Measurements from ENCODE around the gene TMEM242. TPM values are rescaled to one million over a fixed set of nuclear protein-coding genes. Genes with fewer than 3 reads are reported as not detected.
A peak's percentile ranks its signal among the peaks of the same experiment; 100 is the strongest.
"Not testable (repeated sequence)": the region's sequence is repeated elsewhere in the genome, so short reads cannot be mapped to it uniquely, and the experiment has no call there.

The TMEM242 gene
- total RNA-seq, 2 experiments from 2014 or later, result 8.1 to 8.6 TPM

- ChIA-PET CTCF (interaction anchor here (0.7 to 5.3 kb wide), 9 partner anchors 8 to 747 kb away, joined by 3 to 40 read pairs (median 4); no protein-coding TSS in a partner anchor), POLR2A (interaction anchor here (0.6 to 2.5 kb wide), 9 partner anchors 8 to 643 kb away, joined by 3 to 19 read pairs (median 3); partner anchors contain the start of gene ZDHHC14)
- H3K27me3 Mint-ChIP-seq, result peaks cover 12% of the 10 kb centered on the region
- peak overlapping the region; percentile 97 for H3K4me3 Mint-ChIP-seq
- peak overlapping the region; percentile 86 for H3K27ac Mint-ChIP-seq
- peaks cover 3% of the 10 kb centered on the region for H3K36me3 Mint-ChIP-seq
- no peaks in the 10 kb centered on the region for H3K9me3 Mint-ChIP-seq
- intact Hi-C loops (cut with micrococcal nuclease), result loop anchor here (1.0 to 10.0 kb wide), 5 partner anchors 58 to 562 kb away; partner anchors contain the start of gene ZDHHC14
- peaks cover 31% of the 10 kb centered on the region for H3K4me1 Mint-ChIP-seq (ENCODE audit: low read depth)
- peak; percentile 87 for DNase-seq
These were observed 496 bp downstream of the TMEM242 start for GRCh38 chr6:157322792-157323254.

- Mint-ChIP-seq H3K27me3 (no peaks in the 10 kb centered on the region), H3K9me3 (no peaks in the 10 kb centered on the region), H3K4me3 (no peak overlapping the region), H3K36me3 (peaks cover 6% of the 10 kb centered on the region), H3K4me1 (ENCODE audit: low read depth) (peaks cover 18% of the 10 kb centered on the region), H3K27ac (peak overlapping the region; percentile 11)
- intact Hi-C loops (cut with micrococcal nuclease), result no loop called here
- CTCF ChIA-PET, result interaction anchor here (1.2 to 4.4 kb wide), 4 partner anchors 19 to 350 kb away, joined by 3 to 69 read pairs (median 6); no protein-coding TSS in a partner anchor
- DNase-seq, result peak; percentile 57
- POLR2A ChIA-PET, result no interaction called here
These were observed 6.2 kb downstream of the TMEM242 start for GRCh38 chr6:157316871-157317814.

GRCh38 chr6:157314705-157315321, 8.5 kb downstream of the TMEM242 start:
- Mint-ChIP-seq H3K27me3 (no peaks in the 10 kb centered on the region), H3K27ac (no peak overlapping the region), H3K4me3 (no peak overlapping the region), H3K4me1 (ENCODE audit: low read depth) (peaks cover 12% of the 10 kb centered on the region), H3K36me3 (peaks cover 6% of the 10 kb centered on the region), H3K9me3 (no peaks in the 10 kb centered on the region)
- no peak for DNase-seq
- intact Hi-C loops (cut with micrococcal nuclease), result loop anchor here (1.0 to 5.0 kb wide), 5 partner anchors 20 to 757 kb away; no protein-coding TSS in a partner anchor
- POLR2A ChIA-PET, result interaction anchor here (0.6 to 1.0 kb wide), 2 partner anchors 8 to 711 kb away, joined by 3 read pairs; no protein-coding TSS in a partner anchor
- CTCF ChIA-PET, result interaction anchor here (0.6 to 4.4 kb wide), 24 partner anchors 10 to 817 kb away, joined by 3 to 69 read pairs (median 5); partner anchors contain the start of gene TMEM242

GRCh38 chr6:157313531-157314467, 9.5 kb downstream of the TMEM242 start:
- H3K36me3 Mint-ChIP-seq, result peaks cover 6% of the 10 kb centered on the region
- intact Hi-C loops (cut with micrococcal nuclease), result loop anchor here (1.0 to 5.0 kb wide), 5 partner anchors 22 to 759 kb away; no protein-coding TSS in a partner anchor
- H3K27me3 Mint-ChIP-seq, result no peaks in the 10 kb centered on the region
- peaks cover 12% of the 10 kb centered on the region for H3K4me1 Mint-ChIP-seq (ENCODE audit: low read depth)
- H3K4me3 Mint-ChIP-seq, result no peak overlapping the region
- no peak overlapping the region for H3K27ac Mint-ChIP-seq
- no peaks in the 10 kb centered on the region for H3K9me3 Mint-ChIP-seq
- DNase-seq, result no peak
- ChIA-PET CTCF (interaction anchor here (1.0 to 4.4 kb wide), 12 partner anchors 11 to 818 kb away, joined by 3 to 69 read pairs (median 6); partner anchors contain the start of gene TMEM242), POLR2A (no interaction called here)

GRCh38 chr6:157312757-157313156, 10.6 kb downstream of the TMEM242 start:
- Mint-ChIP-seq H3K4me1 (ENCODE audit: low read depth) (peaks cover 12% of the 10 kb centered on the region), H3K27ac (no peak overlapping the region), H3K9me3 (no peaks in the 10 kb centered on the region), H3K36me3 (peaks cover 3% of the 10 kb centered on the region), H3K27me3 (no peaks in the 10 kb centered on the region), H3K4me3 (no peak overlapping the region)
- ChIA-PET POLR2A (no interaction called here), CTCF (no interaction called here)
- intact Hi-C loops (cut with micrococcal nuclease), result loop anchor here (5.0 kb wide), 1 partner anchor 760 kb away; no protein-coding TSS in a partner anchor
- no peak for DNase-seq

GRCh38 chr6:157310693-157311092, 12.6 kb downstream of the TMEM242 start:
- H3K9me3 Mint-ChIP-seq; H3K36me3 Mint-ChIP-seq; H3K4me3 Mint-ChIP-seq; DNase-seq; H3K27ac Mint-ChIP-seq; H3K4me1 Mint-ChIP-seq (ENCODE audit: low read depth); CTCF ChIA-PET; POLR2A ChIA-PET; H3K27me3 Mint-ChIP-seq: not testable (repeated sequence)
- intact Hi-C loops (cut with micrococcal nuclease), result loop anchor here (5.0 kb wide), 1 partner anchor 762 kb away; no protein-coding TSS in a partner anchor

- H3K9me3 Mint-ChIP-seq, result no peaks in the 10 kb centered on the region
- no peak overlapping the region for H3K4me3 Mint-ChIP-seq
- no peak overlapping the region for H3K27ac Mint-ChIP-seq
- H3K27me3 Mint-ChIP-seq, result no peaks in the 10 kb centered on the region
- no peaks in the 10 kb centered on the region for H3K36me3 Mint-ChIP-seq
- ChIA-PET CTCF (no interaction called here), POLR2A (no interaction called here)
- DNase-seq, result no peak
- peaks cover 3% of the 10 kb centered on the region for H3K4me1 Mint-ChIP-seq (ENCODE audit: low read depth)
- intact Hi-C loops (cut with micrococcal nuclease), result no loop called here
These were observed 15.7 kb downstream of the TMEM242 start for GRCh38 chr6:157307661-157308060.

GRCh38 chr6:157305670-157306653, 17.4 kb downstream of the TMEM242 start:
- no peaks in the 10 kb centered on the region for H3K36me3 Mint-ChIP-seq
- ChIA-PET POLR2A (no interaction called here), CTCF (no interaction called here)
- H3K4me3 Mint-ChIP-seq, result no peak overlapping the region
- H3K9me3 Mint-ChIP-seq, result no peaks in the 10 kb centered on the region
- H3K27me3 Mint-ChIP-seq, result no peaks in the 10 kb centered on the region
- DNase-seq, result no peak
- intact Hi-C loops (cut with micrococcal nuclease), result no loop called here
- no peak overlapping the region for H3K27ac Mint-ChIP-seq
- peaks cover 3% of the 10 kb centered on the region for H3K4me1 Mint-ChIP-seq (ENCODE audit: low read depth)

GRCh38 chr6:157304899-157305663, 18.2 kb downstream of the TMEM242 start:
- intact Hi-C loops (cut with micrococcal nuclease), result no loop called here
- Mint-ChIP-seq H3K27me3 (no peaks in the 10 kb centered on the region), H3K36me3 (no peaks in the 10 kb centered on the region), H3K4me3 (no peak overlapping the region), H3K4me1 (ENCODE audit: low read depth) (peaks cover 3% of the 10 kb centered on the region), H3K27ac (no peak overlapping the region), H3K9me3 (no peaks in the 10 kb centered on the region)
- DNase-seq, result no peak
- ChIA-PET POLR2A (no interaction called here), CTCF (no interaction called here)

- Mint-ChIP-seq H3K4me3 (no peak overlapping the region), H3K4me1 (ENCODE audit: low read depth) (peaks cover 3% of the 10 kb centered on the region), H3K36me3 (peaks cover 4% of the 10 kb centered on the region), H3K27ac (no peak overlapping the region), H3K9me3 (no peaks in the 10 kb centered on the region), H3K27me3 (no peaks in the 10 kb centered on the region)
- no peak for DNase-seq
- ChIA-PET POLR2A (no interaction called here), CTCF (no interaction called here)
- intact Hi-C loops (cut with micrococcal nuclease), result no loop called here
These were observed 20.6 kb downstream of the TMEM242 start for GRCh38 chr6:157302736-157303135.

Measured in activated CD4-positive, alpha-beta memory T cell treated with anti-CD3 and anti-CD28 coated beads for 36 hours (primary cell).